ENCODE data around the gene ACP6. TPM values are rescaled to one million over a fixed set of nuclear protein-coding genes. Genes with fewer than 3 reads are reported as not detected.
A peak's percentile ranks its signal among the peaks of the same experiment; 100 is the strongest.
"Not testable (repeated sequence)": the region's sequence is repeated elsewhere in the genome, so short reads cannot be mapped to it uniquely, and the experiment has no call there.

The ACP6 gene
- total RNA-seq, 3 donors from 2014 or later, result 5.1 to 19.7 (median 18.9) TPM

- intact Hi-C loops (cut with DNase I; ENCODE audit: low total_unique reads), result no loop called here
- no peak overlapping the region for H3K4me3 ChIP-seq
- no peaks in the 10 kb centered on the region for H3K27me3 ChIP-seq
- H3K9me3 ChIP-seq, result no peaks in the 10 kb centered on the region
- TF ChIP-seq CTCF (IDR thresholded peaks at IDR 0.05) (no peak), POLR2A (IDR thresholded peaks at IDR 0.05) (no peak), POLR2AphosphoS5 (IDR thresholded peaks at IDR 0.05) (no peak)
- H3K4me1 ChIP-seq, result no peaks in the 10 kb centered on the region
- no peaks in the 10 kb centered on the region for H3K36me3 ChIP-seq
- no peak for DNase-seq (ENCODE audit: low spot score in 2 of 2)
- H3K27ac ChIP-seq, result no peak overlapping the region
These were observed 52.2 kb downstream of the ACP6 start for GRCh38 chr1:147618077-147618569.

- H3K4me1 ChIP-seq; H3K27ac ChIP-seq; H3K4me3 ChIP-seq; intact Hi-C loops (cut with DNase I; ENCODE audit: low total_unique reads); H3K27me3 ChIP-seq; DNase-seq (ENCODE audit: low spot score in 2 of 2); H3K36me3 ChIP-seq; H3K9me3 ChIP-seq: not testable (repeated sequence)
These were observed 55.4 kb downstream of the ACP6 start for GRCh38 chr1:147614966-147615365.

GRCh38 chr1:147613506-147613905 lies 56.8 kb downstream of the ACP6 start:
- TF ChIP-seq POLR2A (IDR thresholded peaks at IDR 0.05), result no peak
- TF ChIP-seq POLR2AphosphoS5 (IDR thresholded peaks at IDR 0.05), result no peak
- Histone ChIP-seq H3K36me3 (no peaks in the 10 kb centered on the region), H3K27ac (no peak overlapping the region), H3K4me1 (no peaks in the 10 kb centered on the region), H3K4me3 (no peak overlapping the region), H3K9me3 (no peaks in the 10 kb centered on the region), H3K27me3 (no peaks in the 10 kb centered on the region)
- intact Hi-C loops (cut with DNase I; ENCODE audit: low total_unique reads), result no loop called here
- DNase-seq (ENCODE audit: low spot score in 2 of 2), result no peak

GRCh38 chr1:147612366-147612765 lies 58.0 kb downstream of the ACP6 start:
- intact Hi-C loops (cut with DNase I; ENCODE audit: low total_unique reads), result no loop called here
- DNase-seq (ENCODE audit: low spot score in 2 of 2), result no peak
- no peaks in the 10 kb centered on the region for H3K36me3 ChIP-seq
- no peak for TF ChIP-seq POLR2A (IDR thresholded peaks at IDR 0.05)
- TF ChIP-seq POLR2AphosphoS5 (IDR thresholded peaks at IDR 0.05), result peak in 1 of 3 donors; percentile 12
- H3K9me3 ChIP-seq, result no peaks in the 10 kb centered on the region
- no peaks in the 10 kb centered on the region for H3K4me1 ChIP-seq
- H3K27ac ChIP-seq, result peak overlapping the region; percentile 26 to 34
- H3K27me3 ChIP-seq, result no peaks in the 10 kb centered on the region
- H3K4me3 ChIP-seq, result no peak overlapping the region

- DNase-seq (ENCODE audit: low spot score in 2 of 2), result no peak
- no peak overlapping the region for H3K4me3 ChIP-seq
- no peaks in the 10 kb centered on the region for H3K36me3 ChIP-seq
These were observed 58.7 kb downstream of the ACP6 start for GRCh38 chr1:147611586-147611985.

GRCh38 chr1:147611021-147611426 lies 59.3 kb downstream of the ACP6 start:
- Histone ChIP-seq H3K27ac (no peak overlapping the region), H3K4me3 (no peak overlapping the region), H3K4me1 (no peaks in the 10 kb centered on the region), H3K9me3 (no peaks in the 10 kb centered on the region), H3K27me3 (no peaks in the 10 kb centered on the region), H3K36me3 (no peaks in the 10 kb centered on the region)
- intact Hi-C loops (cut with DNase I; ENCODE audit: low total_unique reads), result no loop called here
- no peak for DNase-seq (ENCODE audit: low spot score in 2 of 2)
- no peak for TF ChIP-seq POLR2A (IDR thresholded peaks at IDR 0.05)
- no peak for TF ChIP-seq POLR2AphosphoS5 (IDR thresholded peaks at IDR 0.05)
- TF ChIP-seq CTCF (IDR thresholded peaks at IDR 0.05), result no peak

More at GRCh38 chr1:147611586-147611985, 58.7 kb downstream of the ACP6 start:
- Histone ChIP-seq H3K27ac (no peak overlapping the region), H3K9me3 (no peaks in the 10 kb centered on the region), H3K4me1 (no peaks in the 10 kb centered on the region), H3K27me3 (no peaks in the 10 kb centered on the region)
- intact Hi-C loops (cut with DNase I; ENCODE audit: low total_unique reads), result no loop called here
- TF ChIP-seq POLR2AphosphoS5 (IDR thresholded peaks at IDR 0.05) (no peak), POLR2A (IDR thresholded peaks at IDR 0.05) (no peak), CTCF (IDR thresholded peaks at IDR 0.05) (no peak)

GRCh38 chr1:147609358-147609757 lies 61.0 kb downstream of the ACP6 start:
- no peaks in the 10 kb centered on the region for H3K4me1 ChIP-seq
- H3K36me3 ChIP-seq, result no peaks in the 10 kb centered on the region

More at GRCh38 chr1:147609358-147609757, 61.0 kb downstream of the ACP6 start:
- Histone ChIP-seq H3K27ac (no peak overlapping the region), H3K27me3 (no peaks in the 10 kb centered on the region), H3K4me3 (no peak overlapping the region), H3K9me3 (no peaks in the 10 kb centered on the region)
- no peak for TF ChIP-seq CTCF (IDR thresholded peaks at IDR 0.05)
- no peak for TF ChIP-seq POLR2AphosphoS5 (IDR thresholded peaks at IDR 0.05)
- no peak for TF ChIP-seq POLR2A (IDR thresholded peaks at IDR 0.05)
- DNase-seq (ENCODE audit: low spot score in 2 of 2), result no peak
- intact Hi-C loops (cut with DNase I; ENCODE audit: low total_unique reads), result no loop called here
